Activated naive CD4-positive, alpha-beta T cell treated with anti-CD3 and anti-CD28 coated beads, Interleukin-2, amount 50 U/mL, for 24 hours (primary cell): ENCODE data around the gene IL36A.

Experiments
- H3K27ac Mint-ChIP-seq: one replicate; pipeline ENCODE4 v1.8.0; 2021; ENCODE audit warnings: mild to moderate bottlenecking, mixed read lengths
- H3K27me3 Mint-ChIP-seq: one replicate; pipeline ENCODE4 v1.8.0; 2021; ENCODE audit warnings: mixed read lengths
- H3K36me3 Mint-ChIP-seq: one replicate; pipeline ENCODE4 v1.8.0; 2021; ENCODE audit warnings: mixed read lengths
- H3K4me1 Mint-ChIP-seq: one replicate; pipeline ENCODE4 v1.8.0; 2021; ENCODE audit warnings: mixed read lengths
- H3K4me3 Mint-ChIP-seq: one replicate; pipeline ENCODE4 v1.8.0; 2021; ENCODE audit warnings: mild to moderate bottlenecking, mixed read lengths
- H3K9me3 Mint-ChIP-seq: one replicate; pipeline ENCODE4 v1.8.0; 2021; ENCODE audit warnings: mixed read lengths

Gene IL36A

GRCh38 chr2:112994648-112995047, 10.6 kb upstream of the IL36A start:
- H3K27ac Mint-ChIP-seq = no peak overlapping the region
- H3K36me3 Mint-ChIP-seq = peaks cover 15% of the 10 kb centered on the region
- no peaks in the 10 kb centered on the region for H3K27me3 Mint-ChIP-seq
- H3K9me3 Mint-ChIP-seq = peaks cover 16% of the 10 kb centered on the region
- peaks cover 54% of the 10 kb centered on the region for H3K4me1 Mint-ChIP-seq
- H3K4me3 Mint-ChIP-seq = no peak overlapping the region

- Mint-ChIP-seq H3K36me3 (peaks cover 9% of the 10 kb centered on the region), H3K27ac (peak overlapping the region; percentile 93), H3K27me3 (no peaks in the 10 kb centered on the region), H3K9me3 (peaks cover 16% of the 10 kb centered on the region), H3K4me1 (peaks cover 54% of the 10 kb centered on the region), H3K4me3 (peak overlapping the region; percentile 84)
These were observed 9.8 kb upstream of the IL36A start for GRCh38 chr2:112995346-112995920.

- H3K27ac Mint-ChIP-seq = peak overlapping the region; percentile 60
- peaks cover 54% of the 10 kb centered on the region for H3K4me1 Mint-ChIP-seq
- H3K36me3 Mint-ChIP-seq = peaks cover 19% of the 10 kb centered on the region
- H3K27me3 Mint-ChIP-seq = no peaks in the 10 kb centered on the region
- peak overlapping the region; percentile 70 for H3K4me3 Mint-ChIP-seq
- peaks cover 28% of the 10 kb centered on the region for H3K9me3 Mint-ChIP-seq
These were observed 8.6 kb upstream of the IL36A start for GRCh38 chr2:112996635-112997034.

GRCh38 chr2:112997151-112997550, 8.1 kb upstream of the IL36A start:
- H3K27ac Mint-ChIP-seq = peak overlapping the region; percentile 60
- H3K36me3 Mint-ChIP-seq = peaks cover 17% of the 10 kb centered on the region
- H3K4me3 Mint-ChIP-seq = peak overlapping the region; percentile 70
- H3K9me3 Mint-ChIP-seq = peaks cover 25% of the 10 kb centered on the region
- peaks cover 54% of the 10 kb centered on the region for H3K4me1 Mint-ChIP-seq
- H3K27me3 Mint-ChIP-seq = no peaks in the 10 kb centered on the region

- Mint-ChIP-seq H3K4me1 (peaks cover 31% of the 10 kb centered on the region), H3K27ac (peak overlapping the region; percentile 13), H3K36me3 (peaks cover 13% of the 10 kb centered on the region), H3K4me3 (no peak overlapping the region), H3K9me3 (peaks cover 17% of the 10 kb centered on the region), H3K27me3 (no peaks in the 10 kb centered on the region)
These were observed 4.8 kb upstream of the IL36A start for GRCh38 chr2:113000436-113000835.

- H3K27ac Mint-ChIP-seq = no peak overlapping the region
These were observed 2.6 kb upstream of the IL36A start for GRCh38 chr2:113002677-113003076.

GRCh38 chr2:113007250-113007649, 2.0 kb downstream of the IL36A start:
- Mint-ChIP-seq H3K27me3 (no peaks in the 10 kb centered on the region), H3K4me1 (no peaks in the 10 kb centered on the region), H3K9me3 (peaks cover 7% of the 10 kb centered on the region), H3K27ac (no peak overlapping the region), H3K4me3 (no peak overlapping the region), H3K36me3 (no peaks in the 10 kb centered on the region)

More at GRCh38 chr2:113002677-113003076, 2.6 kb upstream of the IL36A start:
- Mint-ChIP-seq H3K4me1 (peaks cover 9% of the 10 kb centered on the region), H3K9me3 (peaks cover 17% of the 10 kb centered on the region), H3K36me3 (peaks cover 13% of the 10 kb centered on the region), H3K4me3 (no peak overlapping the region), H3K27me3 (no peaks in the 10 kb centered on the region)

- Mint-ChIP-seq H3K27me3 (no peaks in the 10 kb centered on the region), H3K36me3 (no peaks in the 10 kb centered on the region), H3K9me3 (peaks cover 7% of the 10 kb centered on the region), H3K27ac (no peak overlapping the region), H3K4me1 (no peaks in the 10 kb centered on the region), H3K4me3 (no peak overlapping the region)
These were observed 4.4 kb downstream of the IL36A start for GRCh38 chr2:113009622-113010021.

- no peak overlapping the region for H3K27ac Mint-ChIP-seq
- no peak overlapping the region for H3K4me3 Mint-ChIP-seq
- H3K4me1 Mint-ChIP-seq = no peaks in the 10 kb centered on the region
- H3K27me3 Mint-ChIP-seq = no peaks in the 10 kb centered on the region
- no peaks in the 10 kb centered on the region for H3K36me3 Mint-ChIP-seq
- H3K9me3 Mint-ChIP-seq = peaks cover 7% of the 10 kb centered on the region
These were observed 4.8 kb downstream of the IL36A start for GRCh38 chr2:113010088-113010487.

GRCh38 chr2:113011108-113011507, 5.8 kb downstream of the IL36A start:
- Mint-ChIP-seq H3K4me3 (no peak overlapping the region), H3K27ac (no peak overlapping the region), H3K4me1 (peaks cover 6% of the 10 kb centered on the region), H3K27me3 (no peaks in the 10 kb centered on the region), H3K36me3 (no peaks in the 10 kb centered on the region), H3K9me3 (peaks cover 7% of the 10 kb centered on the region)

- Mint-ChIP-seq H3K4me3 (no peak overlapping the region), H3K4me1 (peaks cover 18% of the 10 kb centered on the region), H3K27me3 (no peaks in the 10 kb centered on the region), H3K9me3 (peaks cover 7% of the 10 kb centered on the region), H3K36me3 (no peaks in the 10 kb centered on the region), H3K27ac (no peak overlapping the region)
These were observed 7.4 kb downstream of the IL36A start for GRCh38 chr2:113012436-113013335.

- no peaks in the 10 kb centered on the region for H3K36me3 Mint-ChIP-seq
- H3K27me3 Mint-ChIP-seq = no peaks in the 10 kb centered on the region
- peaks cover 7% of the 10 kb centered on the region for H3K9me3 Mint-ChIP-seq
- peaks cover 20% of the 10 kb centered on the region for H3K4me1 Mint-ChIP-seq
- H3K4me3 Mint-ChIP-seq = no peak overlapping the region
- no peak overlapping the region for H3K27ac Mint-ChIP-seq
These were observed 8.0 kb downstream of the IL36A start for GRCh38 chr2:113013336-113013661.

- Mint-ChIP-seq H3K9me3 (peaks cover 7% of the 10 kb centered on the region), H3K4me1 (peaks cover 20% of the 10 kb centered on the region)
These were observed 8.8 kb downstream of the IL36A start for GRCh38 chr2:113014067-113014466.

GRCh38 chr2:113015042-113015441, 9.8 kb downstream of the IL36A start:
- Mint-ChIP-seq H3K27me3 (no peaks in the 10 kb centered on the region), H3K4me3 (no peak overlapping the region), H3K27ac (no peak overlapping the region), H3K9me3 (peaks cover 7% of the 10 kb centered on the region), H3K4me1 (peaks cover 20% of the 10 kb centered on the region), H3K36me3 (no peaks in the 10 kb centered on the region)

More at GRCh38 chr2:113014067-113014466, 8.8 kb downstream of the IL36A start:
- no peak overlapping the region for H3K27ac Mint-ChIP-seq
- H3K4me3 Mint-ChIP-seq = no peak overlapping the region
- H3K27me3 Mint-ChIP-seq = no peaks in the 10 kb centered on the region
- no peaks in the 10 kb centered on the region for H3K36me3 Mint-ChIP-seq

GRCh38 chr2:113015655-113016054, 10.4 kb downstream of the IL36A start:
- peaks cover 20% of the 10 kb centered on the region for H3K4me1 Mint-ChIP-seq
- peaks cover 7% of the 10 kb centered on the region for H3K9me3 Mint-ChIP-seq
- no peaks in the 10 kb centered on the region for H3K27me3 Mint-ChIP-seq
- no peaks in the 10 kb centered on the region for H3K36me3 Mint-ChIP-seq
- no peak overlapping the region for H3K4me3 Mint-ChIP-seq
- H3K27ac Mint-ChIP-seq = no peak overlapping the region

GRCh38 chr2:113018509-113018908, 13.2 kb downstream of the IL36A start:
- Mint-ChIP-seq H3K9me3 (no peaks in the 10 kb centered on the region), H3K4me1 (peaks cover 20% of the 10 kb centered on the region), H3K4me3 (no peak overlapping the region), H3K27me3 (no peaks in the 10 kb centered on the region), H3K27ac (no peak overlapping the region), H3K36me3 (no peaks in the 10 kb centered on the region)
